ENCODE data around the gene BICRA. TPM values are rescaled to one million over a fixed set of nuclear protein-coding genes. Genes with fewer than 3 reads are reported as not detected.
"Not testable (repeated sequence)": the region's sequence is repeated elsewhere in the genome, so short reads cannot be mapped to it uniquely, and the experiment has no call there.

BICRA gene
- total RNA-seq, 2 experiments from 2014 or later: 8.9 to 10.2 TPM

- H3K27ac Mint-ChIP-seq: no peak overlapping the region
- H3K36me3 Mint-ChIP-seq: peaks cover 3% of the 10 kb centered on the region
- no peaks in the 10 kb centered on the region for H3K9me3 Mint-ChIP-seq
- H3K4me1 Mint-ChIP-seq: peaks cover 12% of the 10 kb centered on the region
- H3K4me3 Mint-ChIP-seq: no peak overlapping the region
- no peaks in the 10 kb centered on the region for H3K27me3 Mint-ChIP-seq
- DNase-seq: no peak
Observed at GRCh38 chr19:47660435-47660832, 51.5 kb downstream of the BICRA start.

GRCh38 chr19:47661161-47661560 lies 52.2 kb downstream of the BICRA start:
- no peaks in the 10 kb centered on the region for H3K27me3 Mint-ChIP-seq
- H3K27ac Mint-ChIP-seq: no peak overlapping the region
- no peak overlapping the region for H3K4me3 Mint-ChIP-seq
- peaks cover 3% of the 10 kb centered on the region for H3K36me3 Mint-ChIP-seq
- peaks cover 11% of the 10 kb centered on the region for H3K4me1 Mint-ChIP-seq
- no peak for DNase-seq
- no peaks in the 10 kb centered on the region for H3K9me3 Mint-ChIP-seq

- Mint-ChIP-seq H3K27ac (no peak overlapping the region), H3K9me3 (no peaks in the 10 kb centered on the region), H3K4me3 (no peak overlapping the region), H3K36me3 (peaks cover 3% of the 10 kb centered on the region), H3K4me1 (peaks cover 6% of the 10 kb centered on the region), H3K27me3 (no peaks in the 10 kb centered on the region)
- DNase-seq: no peak
Observed at GRCh38 chr19:47661611-47662010, 52.7 kb downstream of the BICRA start.

- Mint-ChIP-seq H3K4me1 (peaks cover 6% of the 10 kb centered on the region), H3K9me3 (no peaks in the 10 kb centered on the region), H3K4me3 (no peak overlapping the region), H3K27ac (no peak overlapping the region), H3K27me3 (no peaks in the 10 kb centered on the region), H3K36me3 (no peaks in the 10 kb centered on the region)
- DNase-seq: no peak
Observed at GRCh38 chr19:47663435-47663910, 54.5 kb downstream of the BICRA start.

DNA sequence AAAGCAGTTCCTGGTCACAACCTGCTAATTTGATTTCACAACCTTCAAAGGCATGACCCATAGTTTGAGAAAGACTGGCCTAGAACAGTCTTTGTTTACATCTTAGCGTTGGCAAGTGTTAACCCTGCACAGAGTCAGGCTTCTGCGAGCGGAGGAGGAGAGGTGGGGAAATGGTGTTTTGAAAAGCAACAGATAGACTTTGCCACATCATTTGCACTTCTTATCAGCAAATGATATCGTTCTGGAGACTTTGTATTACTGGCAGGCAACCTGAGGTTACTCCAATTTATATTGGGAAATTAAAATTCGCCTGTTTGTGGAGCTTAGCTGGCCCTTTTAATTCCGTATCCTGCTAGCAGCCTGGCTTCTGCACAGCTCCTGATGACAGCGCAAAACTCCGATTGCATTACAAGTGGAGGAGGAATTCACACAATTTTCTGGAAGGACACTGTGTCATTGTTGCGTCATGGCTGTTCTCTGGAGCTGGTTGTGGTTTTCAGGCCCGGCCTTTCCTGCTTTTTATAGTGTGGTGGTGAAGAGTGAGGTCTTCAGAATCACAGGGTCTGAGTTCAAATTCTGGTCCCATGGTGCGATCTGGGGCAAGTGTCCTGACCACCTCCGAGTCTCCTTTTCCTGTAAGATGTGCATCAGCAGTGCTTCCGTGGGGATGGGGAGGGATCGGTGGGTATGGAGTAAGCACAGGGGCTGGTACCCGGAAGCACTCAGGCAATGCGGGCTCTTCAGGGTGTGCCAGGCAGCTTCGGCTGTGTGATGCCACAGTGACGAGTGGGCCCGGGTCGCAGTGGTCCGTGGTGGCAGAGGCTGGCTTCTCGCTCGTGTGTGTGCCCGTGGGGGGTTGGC lies 55.2 kb downstream of the BICRA start:
- DNase-seq: no peak
- no peaks in the 10 kb centered on the region for H3K9me3 Mint-ChIP-seq
- no peaks in the 10 kb centered on the region for H3K36me3 Mint-ChIP-seq
- H3K4me1 Mint-ChIP-seq: peaks cover 6% of the 10 kb centered on the region
- no peak overlapping the region for H3K4me3 Mint-ChIP-seq
- H3K27ac Mint-ChIP-seq: no peak overlapping the region
- H3K27me3 Mint-ChIP-seq: no peaks in the 10 kb centered on the region

DNA sequence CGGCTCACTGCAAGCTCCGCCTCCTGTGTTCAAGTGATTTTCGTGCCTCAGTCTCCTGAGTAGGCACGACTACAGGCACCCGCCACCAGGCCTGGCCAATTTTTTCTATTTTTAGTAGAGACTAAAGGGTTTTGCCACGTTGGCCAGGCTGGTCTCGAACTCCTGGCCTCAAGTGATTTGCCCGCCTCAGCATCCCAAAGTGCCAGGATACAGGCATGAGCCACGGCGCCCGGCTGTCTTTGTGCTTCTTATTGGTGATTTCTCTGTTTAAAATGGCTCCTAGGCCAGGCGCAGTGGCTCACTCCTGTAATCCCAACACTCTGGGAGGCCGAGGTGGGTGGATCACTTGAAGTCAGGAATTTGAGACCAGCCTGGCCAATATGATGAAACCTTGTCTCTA lies 59.6 kb downstream of the BICRA start:
- not testable (repeated sequence) for H3K9me3 Mint-ChIP-seq, DNase-seq, H3K27me3 Mint-ChIP-seq, H3K4me1 Mint-ChIP-seq, H3K4me3 Mint-ChIP-seq, H3K27ac Mint-ChIP-seq, H3K36me3 Mint-ChIP-seq

- no peak overlapping the region for H3K27ac Mint-ChIP-seq
- H3K27me3 Mint-ChIP-seq: no peaks in the 10 kb centered on the region
- H3K4me1 Mint-ChIP-seq: no peaks in the 10 kb centered on the region
- peaks cover 5% of the 10 kb centered on the region for H3K36me3 Mint-ChIP-seq
- no peak for DNase-seq
- H3K4me3 Mint-ChIP-seq: no peak overlapping the region
- no peaks in the 10 kb centered on the region for H3K9me3 Mint-ChIP-seq
Observed at GRCh38 chr19:47670736-47671135, 61.8 kb downstream of the BICRA start.

DNA sequence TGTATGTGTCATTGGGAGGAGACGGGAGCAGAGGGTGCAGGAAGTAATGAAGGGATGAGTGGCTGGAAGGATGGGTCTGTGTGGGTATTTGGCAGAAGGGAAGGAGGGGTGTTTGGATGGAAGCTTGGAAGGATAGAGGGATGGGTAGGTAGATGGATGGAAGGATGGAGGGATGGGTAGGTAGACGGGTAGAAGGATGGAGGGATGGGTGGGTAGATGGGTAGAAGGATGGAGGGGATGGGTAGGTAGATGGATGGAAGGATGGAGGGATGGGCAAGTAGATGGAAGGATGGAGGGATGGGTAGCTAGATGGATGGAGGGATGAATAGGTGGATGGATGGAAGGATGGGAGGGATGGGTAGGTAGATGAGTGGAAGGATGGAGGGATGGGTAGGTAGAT lies 62.6 kb downstream of the BICRA start:
- Mint-ChIP-seq H3K36me3 (peaks cover 5% of the 10 kb centered on the region), H3K27ac (no peak overlapping the region), H3K27me3 (no peaks in the 10 kb centered on the region)

GRCh38 chr19:47673426-47673825 lies 64.5 kb downstream of the BICRA start:
- Mint-ChIP-seq H3K4me1 (no peaks in the 10 kb centered on the region), H3K27me3 (no peaks in the 10 kb centered on the region), H3K27ac (no peak overlapping the region), H3K4me3 (no peak overlapping the region), H3K36me3 (peaks cover 5% of the 10 kb centered on the region), H3K9me3 (no peaks in the 10 kb centered on the region)
- no peak for DNase-seq

More for the DNA sequence above, 62.6 kb downstream of the BICRA start:
- H3K9me3 Mint-ChIP-seq: no peaks in the 10 kb centered on the region
- no peaks in the 10 kb centered on the region for H3K4me1 Mint-ChIP-seq
- no peak for DNase-seq
- no peak overlapping the region for H3K4me3 Mint-ChIP-seq

DNA sequence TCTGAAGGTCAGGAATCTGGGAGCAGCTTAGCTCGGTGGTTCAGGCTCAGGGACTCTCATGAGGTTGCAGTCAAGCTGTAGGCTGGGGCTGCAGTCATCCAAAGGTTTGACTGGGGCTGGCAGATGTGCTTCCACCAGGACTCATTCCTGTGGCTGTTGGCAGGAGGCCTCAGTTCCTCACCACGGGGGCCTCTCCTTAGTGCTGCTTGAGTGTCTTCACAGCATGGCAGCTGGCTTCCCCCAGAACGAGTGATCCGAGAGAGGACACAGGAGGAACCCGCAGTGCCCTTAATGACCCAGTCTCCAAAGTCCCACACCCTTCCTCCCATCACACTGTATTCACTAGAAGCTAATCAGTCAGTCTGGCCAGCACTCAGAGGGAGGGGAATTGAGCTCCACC lies 65.6 kb downstream of the BICRA start:
- Mint-ChIP-seq H3K9me3 (no peaks in the 10 kb centered on the region), H3K4me3 (no peak overlapping the region), H3K27ac (no peak overlapping the region), H3K36me3 (peaks cover 5% of the 10 kb centered on the region), H3K4me1 (no peaks in the 10 kb centered on the region), H3K27me3 (no peaks in the 10 kb centered on the region)
- no peak for DNase-seq

GRCh38 chr19:47675271-47675670 lies 66.3 kb downstream of the BICRA start:
- Mint-ChIP-seq H3K4me3 (no peak overlapping the region), H3K36me3 (peaks cover 5% of the 10 kb centered on the region), H3K27ac (no peak overlapping the region), H3K4me1 (no peaks in the 10 kb centered on the region), H3K27me3 (no peaks in the 10 kb centered on the region), H3K9me3 (no peaks in the 10 kb centered on the region)
- no peak for DNase-seq

DNA sequence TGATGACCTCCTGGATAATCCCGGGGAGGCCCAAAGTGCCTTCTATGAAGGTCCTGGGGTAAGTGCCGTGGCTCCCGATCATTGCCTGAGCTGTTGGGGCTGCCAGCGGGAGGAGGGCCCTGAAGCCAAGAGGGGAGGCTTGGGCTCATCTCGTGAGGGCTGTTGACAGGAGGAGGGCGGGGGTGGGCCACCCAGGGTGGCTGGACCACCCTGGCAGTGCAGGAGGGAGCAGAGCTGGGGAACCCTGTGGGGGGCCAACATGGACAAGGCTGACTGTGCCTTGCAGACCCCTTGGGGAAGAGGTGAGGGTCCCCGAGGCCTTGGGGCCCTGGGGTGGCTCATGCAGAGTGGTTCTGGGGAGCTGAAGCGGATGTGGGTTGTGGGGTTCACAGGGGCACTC lies 66.9 kb downstream of the BICRA start:
- Mint-ChIP-seq H3K27ac (no peak overlapping the region), H3K36me3 (peaks cover 3% of the 10 kb centered on the region), H3K9me3 (no peaks in the 10 kb centered on the region), H3K4me3 (no peak overlapping the region), H3K4me1 (no peaks in the 10 kb centered on the region), H3K27me3 (no peaks in the 10 kb centered on the region)
- no peak for DNase-seq

- Mint-ChIP-seq H3K4me3 (no peak overlapping the region), H3K27me3 (no peaks in the 10 kb centered on the region), H3K4me1 (no peaks in the 10 kb centered on the region), H3K9me3 (no peaks in the 10 kb centered on the region), H3K36me3 (peaks cover 5% of the 10 kb centered on the region), H3K27ac (no peak overlapping the region)
- DNase-seq: no peak
Observed at GRCh38 chr19:47676811-47677210, 67.9 kb downstream of the BICRA start.

- peaks cover 2% of the 10 kb centered on the region for H3K36me3 Mint-ChIP-seq
- H3K27ac Mint-ChIP-seq: no peak overlapping the region
- H3K4me3 Mint-ChIP-seq: no peak overlapping the region
- H3K4me1 Mint-ChIP-seq: peaks cover 2% of the 10 kb centered on the region
- no peaks in the 10 kb centered on the region for H3K9me3 Mint-ChIP-seq
- no peaks in the 10 kb centered on the region for H3K27me3 Mint-ChIP-seq
- DNase-seq: no peak
Observed at GRCh38 chr19:47679251-47679900, 70.4 kb downstream of the BICRA start.

GRCh38 chr19:47679922-47680857 lies 71.3 kb downstream of the BICRA start:
- Mint-ChIP-seq H3K27me3 (no peaks in the 10 kb centered on the region), H3K27ac (no peak overlapping the region), H3K4me3 (no peak overlapping the region), H3K9me3 (no peaks in the 10 kb centered on the region), H3K4me1 (peaks cover 2% of the 10 kb centered on the region), H3K36me3 (peaks cover 2% of the 10 kb centered on the region)
- DNase-seq: no peak
